HepG2 (cell line): ENCODE data around the gene TDP2. TPM values are rescaled to one million over a fixed set of nuclear protein-coding genes. Genes with fewer than 3 reads are reported as not detected.
A peak's percentile ranks its signal among the peaks of the same experiment; 100 is the strongest.

Source experiments
- BCL3 ChIP-seq: sonication (generic); formaldehyde crosslinking; IDR thresholded peaks from 2 replicates; pipeline ENCODE4 v1.5.1; 2020; ENCODE audit warnings: mild to moderate bottlenecking, missing genetic modification reagents, moderate library complexity
- ELF3 ChIP-seq: IDR thresholded peaks from 2 replicates; pipeline ENCODE4 v1.6.1; 2016; ENCODE audit warnings: missing genetic modification reagents, missing compliant biosample characterization
- ERF ChIP-seq: IDR thresholded peaks from 2 replicates; pipeline ENCODE4 v1.6.1; 2018; ENCODE audit warnings: missing biosample characterization, missing genetic modification reagents
- GRHL1 ChIP-seq: sonication (generic); formaldehyde crosslinking; conservative IDR thresholded peaks from 2 replicates; pipeline ENCODE4 v1.8.0; 2022; ENCODE audit warnings: missing genetic modification reagents
- NR2F1 ChIP-seq, 2 experiments: fragments of 450-650 bp in 1 of 2; formaldehyde crosslinking in 1 of 2; IDR thresholded peaks; 2 replicates each; pipeline versions ENCODE4 v1.5.0 to v1.6.1; 2016 to 2020; ENCODE audit warnings: mild to moderate bottlenecking in 1 of 2, missing compliant biosample characterization in 1 of 2, missing genetic modification reagents in 1 of 2, moderate library complexity in 1 of 2
- NR2F2 ChIP-seq: IDR thresholded peaks from 2 replicates; pipeline ENCODE4 v1.6.1; 2012; ENCODE audit warnings: low read depth, inconsistent platforms, borderline replicate concordance
- PHF5A ChIP-seq: IDR thresholded peaks from one replicate; pipeline ENCODE4 v1.6.1; 2018; ENCODE audit warnings: low read depth, missing genetic modification reagents; ENCODE audit not compliant: unreplicated experiment
- RBFOX2 ChIP-seq: fragments of 200-400 bp; formaldehyde crosslinking; IDR thresholded peaks from 2 replicates; pipeline ENCODE4 v1.6.1; 2017; ENCODE audit warnings: low read depth, mild to moderate bottlenecking, low read length
- RELA ChIP-seq: sonication (generic); formaldehyde crosslinking; IDR thresholded peaks from 2 replicates; pipeline ENCODE4 v1.4.0; 2020; ENCODE audit warnings: missing genetic modification reagents
- TEAD2 ChIP-seq: sonication (generic); formaldehyde crosslinking; IDR thresholded peaks from 2 replicates; pipeline ENCODE4 v1.9.0; 2021; ENCODE audit warnings: missing genetic modification reagents
- ZBTB26 ChIP-seq: IDR thresholded peaks from 2 replicates; pipeline ENCODE4 v1.6.1; 2016; ENCODE audit warnings: missing compliant biosample characterization, missing genetic modification reagents, borderline replicate concordance
- ZBTB33 ChIP-seq: sonication (generic); formaldehyde crosslinking; IDR thresholded peaks from 2 replicates; pipeline ENCODE4 v1.4.0; 2020; ENCODE audit warnings: missing genetic modification reagents
- ZFAT ChIP-seq: sonication (generic); formaldehyde crosslinking; conservative IDR thresholded peaks from 2 replicates; pipeline ENCODE4 v1.8.1; 2023; ENCODE audit warnings: missing genetic modification reagents, inconsistent platforms
- ZFP90 ChIP-seq: sonication (generic); formaldehyde crosslinking; IDR thresholded peaks from 2 replicates; pipeline ENCODE4 v1.8.0; 2022; ENCODE audit warnings: missing genetic modification reagents, mild to moderate bottlenecking, inconsistent platforms, borderline replicate concordance
- ZFX ChIP-seq: sonication (generic); formaldehyde crosslinking; IDR thresholded peaks from 2 replicates; pipeline ENCODE4 v1.4.0; 2020; ENCODE audit warnings: mild to moderate bottlenecking, low read depth, missing genetic modification reagents, moderate library complexity
- ZNF235 ChIP-seq: sonication (generic); formaldehyde crosslinking; IDR thresholded peaks from 2 replicates; pipeline ENCODE4 v1.8.1; 2023; ENCODE audit warnings: mild to moderate bottlenecking, missing genetic modification reagents, borderline replicate concordance
- ZNF296 ChIP-seq: sonication (generic); formaldehyde crosslinking; conservative IDR thresholded peaks from 2 replicates; pipeline ENCODE4 v1.5.0; 2020; ENCODE audit warnings: mild to moderate bottlenecking, missing genetic modification reagents
- polyA plus RNA-seq, 8 experiments: library from polyadenylated mRNA; depleted of rRNA in 3 of 8; stranded (reverse) in 7 of 8; unstranded in 1 of 8; fragments of >200 nt; fragmentation: Illumina TruSeq in 4 of 8; extraction: Trizol in 4 of 8; gene quantifications; 2 replicates each; pipeline versions ENCODE4 v1.2.1 to v1.2.3, GENCODE V29; 2011 to 2016; ENCODE audit warnings: low read depth in 4 of 8, missing spikeins in 1 of 8, mixed read lengths in 1 of 8; ENCODE audit not compliant: insufficient read depth in 1 of 8
- total RNA-seq, 5 experiments: library from RNA; depleted of rRNA; stranded (reverse); fragments of >200 nt; fragmentation: Illumina TruSeq; extraction: Trizol; gene quantifications; 2 replicates each; pipeline ENCODE4 v1.2.3, GENCODE V29; 2016; ENCODE audit warnings: low read depth in 1 of 5
- TF ChIP-seq, protein P1 (sequence below): sonication (generic); formaldehyde crosslinking; IDR thresholded peaks from 2 replicates; pipeline ENCODE4 v1.9.0; 2021; ENCODE audit warnings: missing genetic modification reagents, mild to moderate bottlenecking, borderline replicate concordance
- TF ChIP-seq, protein P2 (sequence below): sonication (generic); formaldehyde crosslinking; IDR thresholded peaks from 2 replicates; pipeline ENCODE4 v1.4.0; 2020; ENCODE audit warnings: mild to moderate bottlenecking, missing genetic modification reagents

TDP2 gene
- total and polyA plus RNA-seq, 2 of the 13 experiments (the other 11 are each of a cell fraction or from before 2014, with no cell fraction given), result 30.5 to 42.6 TPM

DNA sequence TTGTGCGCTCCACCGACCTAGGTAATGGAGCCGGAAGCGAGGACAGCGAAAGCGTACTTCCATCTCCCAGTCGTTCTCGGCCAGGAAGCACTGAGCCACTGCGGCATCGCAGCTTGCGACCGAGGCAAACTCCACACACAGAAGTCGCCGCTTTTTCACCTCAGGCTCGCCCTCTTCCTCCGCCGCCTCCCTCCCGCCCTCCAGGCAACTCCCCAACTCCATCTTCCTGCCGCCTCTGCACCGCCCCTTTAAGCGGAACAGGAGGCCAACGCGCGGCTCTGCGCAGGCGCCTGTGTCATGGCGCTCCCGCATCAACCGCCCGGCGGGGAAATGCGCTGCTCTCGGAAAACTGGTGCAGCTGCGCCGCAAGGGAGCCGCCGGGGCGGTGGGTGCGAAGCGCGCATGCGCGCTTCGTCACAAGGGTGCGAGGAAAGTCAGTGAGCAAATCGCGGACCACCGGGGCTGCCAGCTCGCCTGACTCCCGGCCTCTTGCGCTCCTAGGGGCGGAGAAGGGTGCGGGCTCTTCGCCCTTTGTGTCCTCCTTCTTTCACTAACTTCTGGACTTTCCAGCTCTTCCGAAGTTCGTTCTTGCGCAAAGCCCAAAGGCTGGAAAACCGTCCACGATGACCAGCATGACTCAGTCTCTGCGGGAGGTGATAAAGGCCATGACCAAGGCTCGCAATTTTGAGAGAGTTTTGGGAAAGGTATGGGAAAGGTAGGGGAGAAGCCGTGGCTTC lies at the start of gene TDP2, which contains the start of gene ACOT13 (continued):
- TF ChIP-seq BCL3 (peak; percentile 95), ZFX (CRISPR knock-in tag) (peak; percentile 72), NR2F1 (CRISPR knock-in tag; IDR thresholded peaks at IDR 0.05) (peak; percentile 36 to 62; a peak in 2 of 4 replicates), RBFOX2 (peak; percentile 94), PHF5A (CRISPR knock-in tag) (peak; percentile 93), ZBTB33 (CRISPR knock-in tag) (no peak; the same call in 1 of the 2 replicates), RELA (CRISPR knock-in tag) (peak; percentile 86; the same call in 1 of the 2 replicates), ZFAT (no peak), NR2F2 (0 out of 2 replicates have a peak, but pooled peaks have one; percentile 10), ZFP90 (CRISPR knock-in tag) (no peak), ZBTB26 (CRISPR knock-in tag) (peak; percentile 76; the same call in 1 of the 2 replicates), TEAD2 (CRISPR knock-in tag) (no peak), ELF3 (CRISPR knock-in tag) (peak; percentile 94), GRHL1 (no peak), ERF (peak; percentile 98), ZNF296 (CRISPR knock-in tag) (no peak; the same call in 1 of the 2 replicates), ZNF235 (CRISPR knock-in tag) (peak; percentile 33; the same call in 1 of the 2 replicates)
- TF ChIP-seq, protein P1, sequence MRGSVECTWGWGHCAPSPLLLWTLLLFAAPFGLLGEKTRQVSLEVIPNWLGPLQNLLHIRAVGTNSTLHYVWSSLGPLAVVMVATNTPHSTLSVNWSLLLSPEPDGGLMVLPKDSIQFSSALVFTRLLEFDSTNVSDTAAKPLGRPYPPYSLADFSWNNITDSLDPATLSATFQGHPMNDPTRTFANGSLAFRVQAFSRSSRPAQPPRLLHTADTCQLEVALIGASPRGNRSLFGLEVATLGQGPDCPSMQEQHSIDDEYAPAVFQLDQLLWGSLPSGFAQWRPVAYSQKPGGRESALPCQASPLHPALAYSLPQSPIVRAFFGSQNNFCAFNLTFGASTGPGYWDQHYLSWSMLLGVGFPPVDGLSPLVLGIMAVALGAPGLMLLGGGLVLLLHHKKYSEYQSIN (CRISPR knock-in tag), result no peak
- TF ChIP-seq, protein P2, sequence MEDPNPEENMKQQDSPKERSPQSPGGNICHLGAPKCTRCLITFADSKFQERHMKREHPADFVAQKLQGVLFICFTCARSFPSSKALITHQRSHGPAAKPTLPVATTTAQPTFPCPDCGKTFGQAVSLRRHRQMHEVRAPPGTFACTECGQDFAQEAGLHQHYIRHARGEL (CRISPR knock-in tag), result no peak
